SH-SY5Y (cell line): ENCODE results near the gene TRMT11.

ENCODE experiments used
- GATA2 ChIP-seq: IDR thresholded peaks from 2 replicates; pipeline ENCODE4 v1.6.1; 2011; ENCODE audit warnings: mild to moderate bottlenecking, low read depth, low read length
- GATA3 ChIP-seq: IDR thresholded peaks from 2 replicates; pipeline ENCODE4 v1.6.1; 2011; ENCODE audit warnings: low read depth, mild to moderate bottlenecking, low read length, moderate library complexity

- TF ChIP-seq GATA2 (no peak), GATA3 (no peak)
Measured at GRCh38 chr6:125944434-125944816, 41.9 kb upstream of the TRMT11 start.
